ENCODE data around the gene FGF21. TPM values are rescaled to one million over a fixed set of nuclear protein-coding genes. Genes with fewer than 3 reads are reported as not detected.
"Not testable (repeated sequence)": the region's sequence is repeated elsewhere in the genome, so short reads cannot be mapped to it uniquely, and the experiment has no call there.

The FGF21 gene
- total RNA-seq, 1 donor from 2014 or later, result not detected

- intact Hi-C loops (cut with DNase I), result no loop called here
- DNase-seq (ENCODE audit: low spot score), result no peak
- no peak for ATAC-seq
Measured at GRCh38 chr19:48770734-48771472, 15.6 kb downstream of the FGF21 start.

- DNase-seq (ENCODE audit: low spot score) (no peak), ATAC-seq (peak; percentile 28)
- intact Hi-C loops (cut with DNase I), result no loop called here
Measured at GRCh38 chr19:48772503-48772953, 17.2 kb downstream of the FGF21 start.

DNA sequence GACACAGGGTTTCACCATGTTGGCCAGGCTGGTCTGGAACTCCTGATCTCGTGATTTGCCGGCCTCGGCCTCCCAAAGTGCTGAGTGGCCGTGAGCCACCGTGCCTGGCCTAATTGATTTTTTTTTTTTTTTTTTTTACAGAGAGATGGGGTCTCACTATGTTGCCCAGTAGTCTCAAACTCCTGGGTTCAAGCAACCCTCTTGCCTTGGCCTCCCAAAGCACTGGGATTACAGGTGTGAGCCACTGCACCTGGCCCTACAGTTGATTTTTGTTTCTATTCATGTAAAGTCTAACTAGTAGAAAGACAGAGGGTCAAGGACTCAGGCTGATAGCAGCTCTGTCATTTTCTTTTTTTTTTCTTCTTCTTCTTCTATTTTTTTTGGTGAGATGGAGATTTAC, 21.8 kb downstream of the FGF21 start:
- intact Hi-C loops (cut with DNase I), result no loop called here
- ATAC-seq, result no peak
- no peak for DNase-seq (ENCODE audit: low spot score)

GRCh38 chr19:48777720-48778119, 22.4 kb downstream of the FGF21 start:
- intact Hi-C loops (cut with DNase I), result no loop called here
- DNase-seq (ENCODE audit: low spot score), result no peak
- no peak for ATAC-seq

GRCh38 chr19:48779636-48780035, 24.3 kb downstream of the FGF21 start:
- intact Hi-C loops (cut with DNase I), result no loop called here
- ATAC-seq (no peak), DNase-seq (ENCODE audit: low spot score) (no peak)

DNA sequence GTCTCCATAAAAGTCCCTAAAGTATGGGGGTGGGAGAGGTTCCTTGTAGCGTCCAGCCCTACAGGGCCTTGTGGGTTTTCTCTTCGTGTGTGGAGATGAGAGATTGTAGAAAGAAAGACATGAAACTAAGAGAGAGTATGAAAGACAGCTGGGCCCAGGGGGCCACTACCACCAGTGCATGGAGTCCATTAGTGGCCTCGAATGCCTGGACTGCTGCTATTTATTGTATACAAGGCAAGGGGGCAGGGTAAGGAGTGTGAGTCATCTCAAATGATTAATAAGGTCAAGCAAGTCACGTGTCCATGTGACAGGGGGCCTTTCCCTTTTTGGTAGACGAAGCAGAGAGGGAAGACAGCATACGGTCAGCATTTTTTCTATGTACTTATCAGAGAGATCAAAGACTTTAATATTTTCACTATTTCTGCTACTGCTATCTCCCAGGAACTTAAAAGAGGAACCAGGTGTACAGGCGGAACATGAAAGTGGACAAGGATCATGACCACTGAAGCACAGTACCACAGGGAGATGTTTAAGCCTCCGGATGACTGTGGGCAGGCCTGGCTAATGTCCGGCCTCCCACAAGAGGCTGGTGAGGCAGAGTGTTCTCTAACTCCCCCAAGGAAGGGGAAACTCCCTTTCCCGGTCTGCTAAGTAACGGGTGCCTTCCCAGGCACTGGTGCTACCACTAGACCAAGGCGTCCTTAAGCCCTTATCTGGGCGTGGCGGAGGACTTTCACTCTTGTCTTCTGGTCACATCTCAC, 25.5 kb downstream of the FGF21 start:
- intact Hi-C loops (cut with DNase I), result no loop called here
- DNase-seq (ENCODE audit: low spot score), result no peak
- ATAC-seq, result no peak

GRCh38 chr19:48784527-48784926, 29.2 kb downstream of the FGF21 start:
- ATAC-seq, result no peak
- intact Hi-C loops (cut with DNase I), result no loop called here
- no peak for DNase-seq (ENCODE audit: low spot score)

GRCh38 chr19:48786422-48786821, 31.1 kb downstream of the FGF21 start:
- ATAC-seq; intact Hi-C loops (cut with DNase I); DNase-seq (ENCODE audit: low spot score): not testable (repeated sequence)

DNA sequence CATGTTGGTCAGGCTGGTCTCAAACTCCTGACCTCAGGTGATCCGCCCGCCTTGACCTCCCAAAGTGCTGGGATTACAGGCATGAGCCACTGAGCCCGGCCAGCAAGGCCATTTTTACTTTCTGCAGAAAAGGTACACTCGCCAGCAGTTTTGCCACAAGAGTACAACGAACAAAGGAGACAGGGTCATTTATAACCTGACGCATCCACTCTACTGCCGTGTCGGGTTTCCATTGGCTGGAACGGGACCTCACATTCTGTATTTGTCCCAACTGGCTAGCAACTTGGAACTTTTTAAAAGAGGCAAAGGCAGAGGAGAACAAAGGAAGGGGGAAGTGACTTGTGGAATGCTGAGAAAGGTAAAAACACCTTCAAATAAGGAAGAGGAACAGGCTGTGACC, 32.0 kb downstream of the FGF21 start:
- DNase-seq (ENCODE audit: low spot score); ATAC-seq; intact Hi-C loops (cut with DNase I): not testable (repeated sequence)

- DNase-seq (ENCODE audit: low spot score) (no peak), ATAC-seq (no peak)
- intact Hi-C loops (cut with DNase I), result no loop called here
Measured at GRCh38 chr19:48793271-48793670, 37.9 kb downstream of the FGF21 start.

- intact Hi-C loops (cut with DNase I), result loop anchor here (2.0 kb wide), 1 partner anchor 177 kb away; no protein-coding TSS in a partner anchor
- no peak for DNase-seq (ENCODE audit: low spot score)
Measured at GRCh38 chr19:48794291-48794690, 39.0 kb downstream of the FGF21 start.

DNA sequence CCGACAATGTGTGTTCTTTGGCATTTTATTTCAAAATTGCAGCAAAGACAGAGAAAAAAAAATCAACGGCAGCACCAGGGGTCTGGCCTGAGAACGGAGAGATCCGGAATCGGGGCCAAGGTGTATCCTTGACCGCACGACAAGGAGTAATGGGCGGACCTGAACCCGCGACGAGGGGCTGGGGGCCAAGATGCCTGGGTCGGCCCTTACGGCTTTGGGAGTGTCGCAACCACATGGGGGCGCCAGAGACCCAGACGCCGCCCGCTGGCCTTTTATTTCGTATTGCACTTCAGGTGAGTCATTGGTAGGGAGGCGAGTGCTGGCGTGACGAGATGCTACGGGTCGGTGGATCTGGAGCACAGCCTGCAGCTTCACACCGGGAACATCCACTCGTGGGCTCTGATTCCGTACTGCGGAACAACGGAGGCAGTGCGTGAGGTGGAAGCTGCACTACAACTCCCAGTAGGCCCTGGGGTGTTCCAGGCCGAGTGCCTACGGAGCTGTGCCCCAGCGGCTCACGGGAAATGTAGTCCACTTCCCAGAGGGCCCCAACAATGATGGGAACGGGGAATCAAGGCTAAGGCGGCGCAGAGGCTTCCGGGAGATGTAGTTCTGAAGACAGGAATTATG, 39.8 kb downstream of the FGF21 start:
- DNase-seq (ENCODE audit: low spot score) (peak; percentile 94), ATAC-seq (peak; percentile 97)
- intact Hi-C loops (cut with DNase I), result loop anchor here (2.0 to 5.0 kb wide), 2 partner anchors 42 to 176 kb away; partner anchors contain the start of gene HSD17B14

More at GRCh38 chr19:48794291-48794690, 39.0 kb downstream of the FGF21 start:
- ATAC-seq, result no peak

GRCh38 chr19:48795685-48796070, 40.4 kb downstream of the FGF21 start:
- intact Hi-C loops (cut with DNase I), result loop anchor here (2.0 to 5.0 kb wide), 2 partner anchors 42 to 175 kb away; partner anchors contain the start of gene HSD17B14
- peak; percentile 75 for ATAC-seq
- DNase-seq (ENCODE audit: low spot score), result peak; percentile 63

DNA sequence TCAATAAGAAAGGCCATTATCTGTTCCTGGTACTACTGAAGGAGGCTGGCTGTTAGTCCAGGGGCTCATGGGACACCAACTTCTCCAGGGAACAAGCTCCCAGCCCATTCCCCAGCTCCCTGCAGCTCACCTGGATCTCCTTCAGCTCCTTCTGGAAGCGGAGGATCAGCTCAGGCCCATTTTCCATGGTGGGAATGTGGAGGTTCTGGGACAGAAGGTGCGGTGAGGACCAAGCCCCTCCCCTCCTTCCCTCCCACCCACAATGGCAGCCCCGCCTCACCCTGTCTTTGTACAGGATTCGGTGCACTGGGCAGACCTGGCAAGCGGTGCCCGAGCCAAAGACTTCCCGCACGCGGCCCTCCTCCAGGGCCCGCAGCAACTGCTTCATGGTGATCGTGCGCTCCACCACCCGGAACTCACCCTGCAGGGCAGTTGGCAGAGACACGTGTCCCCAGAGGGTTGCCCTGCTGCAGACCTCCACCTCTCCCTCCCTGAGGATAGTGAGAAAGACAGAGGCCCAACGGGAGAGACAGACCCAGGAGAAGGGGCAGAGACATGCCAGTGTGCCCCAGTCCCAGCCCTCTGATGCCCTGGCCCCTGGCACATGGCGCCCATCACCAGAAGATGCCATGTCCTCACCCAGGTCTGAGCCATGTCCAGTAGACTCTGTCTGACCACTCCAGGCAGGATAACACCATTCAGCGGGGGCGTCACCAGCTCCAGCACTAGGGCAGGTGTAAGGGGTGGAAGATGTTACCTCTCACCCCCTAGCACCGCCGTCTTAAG, 41.2 kb downstream of the FGF21 start:
- intact Hi-C loops (cut with DNase I), result loop anchor here (5.0 kb wide), 1 partner anchor 41 kb away; the partner anchor contains the start of gene HSD17B14
- no peak for DNase-seq (ENCODE audit: low spot score)
- no peak for ATAC-seq

- DNase-seq (ENCODE audit: low spot score) (no peak), ATAC-seq (no peak)
- intact Hi-C loops (cut with DNase I), result loop anchor here (5.0 kb wide), 1 partner anchor 40 kb away; the partner anchor contains the start of gene HSD17B14
Measured at GRCh38 chr19:48797103-48797502, 41.8 kb downstream of the FGF21 start.

GRCh38 chr19:48798937-48799336, 43.6 kb downstream of the FGF21 start:
- intact Hi-C loops (cut with DNase I), result loop anchor here (5.0 kb wide), 1 partner anchor 38 kb away; the partner anchor contains the start of gene HSD17B14
- no peak for ATAC-seq
- DNase-seq (ENCODE audit: low spot score), result no peak

- ATAC-seq (no peak), DNase-seq (ENCODE audit: low spot score) (no peak)
- intact Hi-C loops (cut with DNase I), result loop anchor here (5.0 kb wide), 1 partner anchor 38 kb away; the partner anchor contains the start of gene HSD17B14
Measured at GRCh38 chr19:48799358-48800300, 44.3 kb downstream of the FGF21 start.

Data from sciatic nerve (tissue), 2 donors.